Measurements from ENCODE around the gene MAP2. TPM values are rescaled to one million over a fixed set of nuclear protein-coding genes. Genes with fewer than 3 reads are reported as not detected.

MAP2 gene
- total RNA-seq, 1 experiment from 2014 or later = 40.2 TPM

- intact Hi-C loops (cut with micrococcal nuclease) = no loop called here
- no peaks in the 10 kb centered on the region for H3K36me3 Mint-ChIP-seq (ENCODE audit: insufficient read depth, unreplicated experiment)
- no TSS peak for BruUV-seq (replicated peaks)
- POLR2A ChIA-PET = interaction anchor here (0.9 to 1.9 kb wide), 3 partner anchors 12 to 78 kb away, joined by 3 to 6 read pairs (median 4); no protein-coding TSS in a partner anchor
- H3K27ac Mint-ChIP-seq (ENCODE audit: low read depth, unreplicated experiment) = no peak overlapping the region
- H3K27me3 Mint-ChIP-seq (ENCODE audit: insufficient read depth, unreplicated experiment) = no peaks in the 10 kb centered on the region
- no peaks in the 10 kb centered on the region for H3K9me3 Mint-ChIP-seq (ENCODE audit: unreplicated experiment)
- no peak for DNase-seq (ENCODE audit: unreplicated experiment)
- no peak overlapping the region for H3K4me3 Mint-ChIP-seq (ENCODE audit: unreplicated experiment)
- CTCF ChIA-PET = interaction anchor here (0.5 to 1.8 kb wide), 3 partner anchors 20 to 623 kb away, joined by 3 to 4 read pairs (median 3); no protein-coding TSS in a partner anchor
- peaks cover 7% of the 10 kb centered on the region for H3K4me1 Mint-ChIP-seq (ENCODE audit: insufficient read depth, unreplicated experiment)
- TF ChIP-seq, protein P1, sequence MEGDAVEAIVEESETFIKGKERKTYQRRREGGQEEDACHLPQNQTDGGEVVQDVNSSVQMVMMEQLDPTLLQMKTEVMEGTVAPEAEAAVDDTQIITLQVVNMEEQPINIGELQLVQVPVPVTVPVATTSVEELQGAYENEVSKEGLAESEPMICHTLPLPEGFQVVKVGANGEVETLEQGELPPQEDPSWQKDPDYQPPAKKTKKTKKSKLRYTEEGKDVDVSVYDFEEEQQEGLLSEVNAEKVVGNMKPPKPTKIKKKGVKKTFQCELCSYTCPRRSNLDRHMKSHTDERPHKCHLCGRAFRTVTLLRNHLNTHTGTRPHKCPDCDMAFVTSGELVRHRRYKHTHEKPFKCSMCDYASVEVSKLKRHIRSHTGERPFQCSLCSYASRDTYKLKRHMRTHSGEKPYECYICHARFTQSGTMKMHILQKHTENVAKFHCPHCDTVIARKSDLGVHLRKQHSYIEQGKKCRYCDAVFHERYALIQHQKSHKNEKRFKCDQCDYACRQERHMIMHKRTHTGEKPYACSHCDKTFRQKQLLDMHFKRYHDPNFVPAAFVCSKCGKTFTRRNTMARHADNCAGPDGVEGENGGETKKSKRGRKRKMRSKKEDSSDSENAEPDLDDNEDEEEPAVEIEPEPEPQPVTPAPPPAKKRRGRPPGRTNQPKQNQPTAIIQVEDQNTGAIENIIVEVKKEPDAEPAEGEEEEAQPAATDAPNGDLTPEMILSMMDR (IDR thresholded peaks at IDR 0.05; ENCODE audit: unreplicated experiment) = no peak
Measured at GRCh38 chr2:209445485-209445884, 21.6 kb downstream of the MAP2 start.

DNA sequence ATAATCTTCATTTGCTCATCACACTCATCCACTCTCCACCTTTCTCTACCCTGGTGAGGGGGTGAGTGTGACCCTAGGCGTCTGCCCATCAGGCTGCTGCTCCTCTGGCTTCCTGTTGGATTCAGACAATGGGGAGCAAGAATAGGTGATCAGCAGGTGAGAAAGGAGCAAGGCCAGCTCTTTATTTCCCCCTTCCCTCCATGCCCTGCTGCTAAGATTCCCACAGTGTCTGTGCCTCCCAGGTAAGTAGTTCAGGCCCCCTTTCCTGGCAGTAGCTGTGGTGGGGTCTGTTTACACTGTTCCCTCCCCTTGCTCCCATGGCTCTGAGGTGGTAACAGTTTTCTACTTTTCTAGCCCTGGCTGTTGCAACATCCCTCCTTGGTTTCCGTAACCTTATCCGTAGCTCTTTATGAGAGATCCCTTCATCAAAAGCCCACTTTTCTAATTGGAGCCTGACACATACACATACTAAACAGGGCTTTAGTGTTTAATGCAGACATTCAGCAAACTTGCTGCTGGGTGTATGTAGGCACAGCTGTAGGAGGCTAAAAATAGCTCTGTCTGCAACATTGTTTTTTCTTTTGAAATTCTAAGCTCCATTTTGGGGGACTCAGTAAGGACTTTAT is 27.5 kb downstream of the MAP2 start:
- Mint-ChIP-seq H3K4me1 (ENCODE audit: insufficient read depth, unreplicated experiment) (no peaks in the 10 kb centered on the region), H3K9me3 (ENCODE audit: unreplicated experiment) (no peaks in the 10 kb centered on the region), H3K27ac (ENCODE audit: low read depth, unreplicated experiment) (no peak overlapping the region), H3K27me3 (ENCODE audit: insufficient read depth, unreplicated experiment) (no peaks in the 10 kb centered on the region), H3K36me3 (ENCODE audit: insufficient read depth, unreplicated experiment) (no peaks in the 10 kb centered on the region), H3K4me3 (ENCODE audit: unreplicated experiment) (no peak overlapping the region)
- CTCF ChIA-PET = interaction anchor here (0.9 to 1.3 kb wide), 3 partner anchors 27 to 117 kb away, joined by 3 to 4 read pairs (median 3); partner anchors contain the start of gene MAP2
- no TSS peak for BruUV-seq (replicated peaks)
- no peak for DNase-seq (ENCODE audit: unreplicated experiment)
- intact Hi-C loops (cut with micrococcal nuclease) = no loop called here
- TF ChIP-seq, protein P1 (IDR thresholded peaks at IDR 0.05; ENCODE audit: unreplicated experiment) = no peak
- POLR2A ChIA-PET = no interaction called here

GRCh38 chr2:209456489-209456888 is 32.6 kb downstream of the MAP2 start:
- H3K4me1 Mint-ChIP-seq (ENCODE audit: insufficient read depth, unreplicated experiment) = peaks cover under 1% of the 10 kb centered on the region
- ChIA-PET POLR2A (no interaction called here), CTCF (interaction anchor here (0.7 to 1.0 kb wide), 2 partner anchors 32 to 100 kb away, joined by 3 read pairs; partner anchors contain the start of gene MAP2)
- H3K36me3 Mint-ChIP-seq (ENCODE audit: insufficient read depth, unreplicated experiment) = no peaks in the 10 kb centered on the region
- no peak overlapping the region for H3K4me3 Mint-ChIP-seq (ENCODE audit: unreplicated experiment)
- BruUV-seq (replicated peaks) = no TSS peak
- intact Hi-C loops (cut with micrococcal nuclease) = no loop called here
- H3K27me3 Mint-ChIP-seq (ENCODE audit: insufficient read depth, unreplicated experiment) = no peaks in the 10 kb centered on the region
- H3K27ac Mint-ChIP-seq (ENCODE audit: low read depth, unreplicated experiment) = no peak overlapping the region
- TF ChIP-seq, protein P1 (IDR thresholded peaks at IDR 0.05; ENCODE audit: unreplicated experiment) = no peak
- H3K9me3 Mint-ChIP-seq (ENCODE audit: unreplicated experiment) = no peaks in the 10 kb centered on the region
- DNase-seq (ENCODE audit: unreplicated experiment) = no peak

DNA sequence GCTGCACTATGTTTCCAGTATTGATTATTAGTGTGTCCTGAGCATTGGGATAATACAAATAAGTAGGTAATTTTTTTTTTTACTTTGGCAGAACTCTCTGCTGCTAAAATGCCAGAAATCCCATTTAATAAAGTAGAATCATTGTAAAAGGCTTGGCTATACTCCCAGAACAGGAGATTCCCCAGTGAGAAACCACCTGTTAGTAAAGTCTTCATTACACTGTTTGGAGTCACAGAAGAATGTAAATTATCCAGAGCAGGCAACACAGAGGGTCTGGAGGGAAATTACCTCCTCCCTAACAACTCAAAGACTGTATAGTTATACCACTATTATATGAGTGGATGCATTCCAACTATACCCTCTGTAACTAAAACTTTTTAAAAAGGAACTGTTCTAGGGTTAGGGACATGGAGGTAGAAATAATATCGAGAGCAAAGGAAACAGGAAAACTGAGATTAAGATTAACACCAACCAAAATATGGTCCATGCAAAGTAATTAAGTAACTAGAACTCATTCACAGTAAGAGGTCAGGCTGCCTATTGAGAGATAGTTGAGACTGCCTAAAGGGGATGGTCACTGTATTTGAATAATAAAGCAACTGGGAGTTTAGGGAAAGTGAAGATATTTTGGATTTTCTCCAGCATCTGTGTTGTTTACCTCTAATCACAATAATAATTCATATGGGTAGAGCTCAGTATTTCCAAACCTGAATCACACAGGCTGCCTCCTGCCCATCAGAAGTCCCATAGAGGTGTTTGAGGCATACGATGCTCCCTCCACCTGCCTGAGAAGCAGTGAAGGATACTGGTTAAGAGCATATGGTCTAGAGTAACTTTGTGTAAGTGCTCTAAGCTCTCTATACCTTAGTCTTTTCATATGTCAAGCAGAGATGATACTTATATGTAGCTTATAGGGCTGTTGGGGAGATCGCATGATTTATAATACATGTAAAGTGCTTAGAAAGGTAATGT is 34.4 kb downstream of the MAP2 start:
- ChIA-PET POLR2A (interaction anchor here (0.8 to 1.3 kb wide), 2 partner anchors 8 to 38 kb away, joined by 3 read pairs; no protein-coding TSS in a partner anchor), CTCF (no interaction called here)
- intact Hi-C loops (cut with micrococcal nuclease) = no loop called here
- H3K36me3 Mint-ChIP-seq (ENCODE audit: insufficient read depth, unreplicated experiment) = no peaks in the 10 kb centered on the region
- no peak for DNase-seq (ENCODE audit: unreplicated experiment)
- H3K27ac Mint-ChIP-seq (ENCODE audit: low read depth, unreplicated experiment) = no peak overlapping the region
- H3K4me1 Mint-ChIP-seq (ENCODE audit: insufficient read depth, unreplicated experiment) = peaks cover 6% of the 10 kb centered on the region
- H3K9me3 Mint-ChIP-seq (ENCODE audit: unreplicated experiment) = no peaks in the 10 kb centered on the region
- no TSS peak for BruUV-seq (replicated peaks)
- TF ChIP-seq, protein P1 (IDR thresholded peaks at IDR 0.05; ENCODE audit: unreplicated experiment) = no peak
- H3K4me3 Mint-ChIP-seq (ENCODE audit: unreplicated experiment) = no peak overlapping the region
- H3K27me3 Mint-ChIP-seq (ENCODE audit: insufficient read depth, unreplicated experiment) = no peaks in the 10 kb centered on the region
